OCI-LY7 (cell line): ENCODE results near the gene TK2. TPM values are rescaled to one million over a fixed set of nuclear protein-coding genes. Genes with fewer than 3 reads are reported as not detected.
"Not testable (repeated sequence)": the region's sequence is repeated elsewhere in the genome, so short reads cannot be mapped to it uniquely, and the experiment has no call there.

Source experiments
- BruUV-seq: library from RNA; stranded (reverse); fragments of 400-500 nt; replicated peaks from 2 replicates; lab custom pipeline; 2021; lab: Mats Ljungman, UMichigan
- CTCF ChIA-PET: fragments of 300-600 bp; sonication (Branson Sonifier 250); formaldehyde crosslinking; loops from one replicate; lab custom pipeline; 2022; ENCODE audit warnings: antibody characterized with exemption; ENCODE audit not compliant: unreplicated experiment; lab: Charles Lee
- POLR2A ChIA-PET: fragments of 300-600 bp; sonication (Branson Sonifier 250); formaldehyde crosslinking; loops from one replicate; lab custom pipeline; 2022; ENCODE audit warnings: antibody characterized with exemption; lab: Charles Lee
- DNase-seq: peaks from one replicate; pipeline ENCODE4 v3.0.0-alpha.2; 2015; ENCODE audit warnings: low spot score
- H2AFZ ChIP-seq: fragments of 200-600 bp; sonication (generic), shearing (Covaris generic); 2 replicates; pipeline ENCODE4 v1.6.1; 2014; ENCODE audit warnings: mild to moderate bottlenecking, antibody characterized with exemption, low read length, moderate library complexity
- H3K27ac ChIP-seq: fragments of 200-600 bp; sonication (generic); 2 replicates; pipeline ENCODE4 v1.5.1; 2014; ENCODE audit warnings: mixed run types, low read depth, mild to moderate bottlenecking, moderate library complexity, low read length, inconsistent platforms; ENCODE audit not compliant: poor library complexity, severe bottlenecking
- H3K36me3 ChIP-seq: fragments of 200-600 bp; sonication (generic); 2 replicates; pipeline ENCODE4 v1.6.1; 2014; ENCODE audit warnings: mild to moderate bottlenecking, antibody characterized with exemption, low read length, moderate library complexity, mixed read lengths; ENCODE audit not compliant: insufficient read depth
- H3K4me1 ChIP-seq: fragments of 200-600 bp; sonication (generic); 2 replicates; pipeline ENCODE4 v1.5.1; 2014; ENCODE audit warnings: mild to moderate bottlenecking, low read length; ENCODE audit not compliant: insufficient read depth, poor library complexity, severe bottlenecking
- H3K4me2 ChIP-seq: fragments of 200-600 bp; sonication (generic); 2 replicates; pipeline ENCODE4 v1.6.1; 2014; ENCODE audit warnings: mild to moderate bottlenecking, low read length
- H3K4me3 ChIP-seq: fragments of 200-600 bp; sonication (generic); 2 replicates; pipeline ENCODE4 v1.5.1; 2014; ENCODE audit warnings: mild to moderate bottlenecking, low read depth, low read length; ENCODE audit not compliant: poor library complexity, severe bottlenecking
- H3K79me2 ChIP-seq: fragments of 200-600 bp; sonication (generic); 2 replicates; pipeline ENCODE4 v1.6.1; 2016; ENCODE audit warnings: low read depth, mild to moderate bottlenecking, low read length, moderate library complexity, mixed read lengths; ENCODE audit not compliant: insufficient read depth
- H3K9me2 ChIP-seq: fragments of 200-600 bp; sonication (generic); 2 replicates; pipeline ENCODE4 v1.6.1; 2016; ENCODE audit warnings: mild to moderate bottlenecking, low read length, mixed read lengths; ENCODE audit not compliant: insufficient read depth
- H3K9me3 ChIP-seq: fragments of 200-600 bp; sonication (generic); 2 replicates; pipeline ENCODE4 v1.6.1; 2014; ENCODE audit warnings: mild to moderate bottlenecking, mixed run types, low read length, mixed read lengths
- H4K20me1 ChIP-seq: fragments of 200-600 bp; sonication (generic); 2 replicates; pipeline ENCODE4 v1.6.1; 2014; ENCODE audit warnings: mild to moderate bottlenecking, antibody characterized with exemption, low read length, moderate library complexity, mixed read lengths; ENCODE audit not compliant: insufficient read depth
- CTCF ChIP-seq: fragments of 200-600 bp; sonication (generic); conservative IDR thresholded peaks from 2 replicates; pipeline ENCODE4 v1.5.1; 2014; ENCODE audit warnings: mild to moderate bottlenecking, antibody characterized with exemption, low read length, moderate library complexity, mixed read lengths
- EZH2phosphoT487 ChIP-seq: fragments of 200-600 bp; sonication (generic); IDR thresholded peaks from 2 replicates; pipeline ENCODE4 v1.6.1; 2018; ENCODE audit warnings: low read depth, borderline replicate concordance, mild to moderate bottlenecking, mixed run types, antibody characterized with exemption, low read length, moderate library complexity, mixed read lengths
- intact Hi-C: fragments of 100-400 bp; cut with micrococcal nuclease; formaldehyde crosslinking; loops from one replicate; pipeline ENCODE4 v1.10.0; 2022; ENCODE audit not compliant: unreplicated experiment
- total RNA-seq, 2 experiments: library from RNA; depleted of rRNA in 1 of 2; stranded (reverse); fragments of >200 nt in 1 of 2; shearing (Covaris generic) in 1 of 2; gene quantifications; 2 replicates each; pipeline ENCODE4 v1.2.3, GENCODE V29; 2014 to 2022

The TK2 gene
- total RNA-seq, 2 experiments from 2014 or later = 0.06 to 1.9 TPM

DNA sequence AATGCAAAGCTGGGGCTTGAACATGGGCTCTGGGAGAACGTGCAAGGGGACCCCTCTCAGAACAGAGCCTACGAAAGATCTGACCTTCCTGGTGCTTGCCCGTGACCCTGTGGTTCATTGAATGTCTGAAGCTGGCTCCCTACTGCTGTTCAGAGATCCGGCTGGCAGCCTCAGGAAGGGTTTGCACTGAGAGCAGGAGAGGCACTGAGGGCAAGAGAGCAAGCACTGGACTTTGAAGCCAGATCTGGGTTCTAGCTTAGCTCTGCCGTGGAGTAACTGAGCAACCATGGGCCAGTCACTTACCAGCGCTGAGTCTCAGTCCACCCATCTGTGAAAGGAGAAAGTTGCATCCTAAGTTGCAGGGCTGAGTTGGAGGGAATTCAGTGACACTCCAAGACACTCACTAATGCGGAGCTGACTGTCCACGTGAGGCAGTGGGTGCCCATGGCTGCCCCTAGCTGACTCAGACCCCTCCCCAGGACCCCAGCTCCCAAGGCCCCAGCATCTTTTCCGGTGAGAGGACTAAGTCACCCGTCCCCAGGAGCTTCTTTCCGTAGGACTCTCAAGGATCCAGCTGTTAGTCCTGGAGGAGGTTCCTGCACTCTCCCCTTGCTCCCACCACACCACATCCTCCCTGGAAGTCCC is 81.5 kb downstream of the TK2 start:
- Histone ChIP-seq H4K20me1 (no peaks in the 10 kb centered on the region), H3K4me1 (no peaks in the 10 kb centered on the region), H3K36me3 (no peaks in the 10 kb centered on the region), H3K79me2 (no peaks in the 10 kb centered on the region), H3K9me3 (no peaks in the 10 kb centered on the region), H3K4me2 (no peak overlapping the region), H2AFZ (no peak overlapping the region), H3K27ac (no peak overlapping the region), H3K9me2 (no peaks in the 10 kb centered on the region), H3K4me3 (no peak overlapping the region)
- POLR2A ChIA-PET = interaction anchor here (0.8 kb wide), 1 partner anchor 13 kb away, joined by 5 read pairs; no protein-coding TSS in a partner anchor
- intact Hi-C loops = no loop called here
- BruUV-seq = no TSS peak
- CTCF ChIA-PET = no interaction called here
- TF ChIP-seq EZH2phosphoT487 = no peak
- TF ChIP-seq CTCF = no peak
- no peak for DNase-seq

GRCh38 chr16:66467611-66468010 is 82.3 kb downstream of the TK2 start:
- Histone ChIP-seq H3K4me2 (no peak overlapping the region), H3K27ac (no peak overlapping the region), H3K4me3 (no peak overlapping the region), H2AFZ (no peak overlapping the region), H3K4me1 (no peaks in the 10 kb centered on the region), H4K20me1 (no peaks in the 10 kb centered on the region), H3K79me2 (no peaks in the 10 kb centered on the region), H3K36me3 (no peaks in the 10 kb centered on the region), H3K9me3 (no peaks in the 10 kb centered on the region), H3K9me2 (no peaks in the 10 kb centered on the region)
- no TSS peak for BruUV-seq
- no peak for TF ChIP-seq EZH2phosphoT487
- TF ChIP-seq CTCF = no peak
- no peak for DNase-seq
- POLR2A ChIA-PET = no interaction called here
- CTCF ChIA-PET = no interaction called here
- intact Hi-C loops = no loop called here

- DNase-seq, H4K20me1 ChIP-seq, POLR2A ChIA-PET, H3K27ac ChIP-seq, H3K9me3 ChIP-seq, H3K9me2 ChIP-seq, H2AFZ ChIP-seq, intact Hi-C loops, H3K4me2 ChIP-seq, H3K36me3 ChIP-seq, H3K4me3 ChIP-seq, H3K4me1 ChIP-seq, BruUV-seq, H3K79me2 ChIP-seq, CTCF ChIA-PET: not testable (repeated sequence)
These were observed 83.3 kb downstream of the TK2 start for GRCh38 chr16:66466636-66467035.

DNA sequence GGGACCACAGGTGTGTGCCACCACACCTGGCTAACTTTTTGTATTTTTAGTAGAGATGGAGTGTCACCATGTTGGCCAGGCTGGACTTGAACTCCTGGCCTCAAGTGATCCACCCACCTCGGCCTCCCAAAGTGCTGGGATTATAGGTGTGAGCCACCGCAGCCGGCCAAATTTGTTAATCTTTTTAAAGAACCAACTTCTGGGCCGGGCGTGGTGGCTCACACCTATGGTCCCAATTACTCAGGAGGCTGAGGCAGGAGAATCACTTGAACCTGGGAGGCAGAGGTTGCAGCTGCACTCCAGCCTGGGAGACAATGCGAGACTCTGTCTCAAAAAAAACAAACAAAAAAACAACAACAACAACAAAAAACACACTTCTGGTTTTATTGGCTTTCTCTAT is 84.0 kb downstream of the TK2 start:
- CTCF ChIA-PET, H3K27ac ChIP-seq, H3K9me2 ChIP-seq, H3K4me1 ChIP-seq, BruUV-seq, H2AFZ ChIP-seq, DNase-seq, H3K79me2 ChIP-seq, H3K9me3 ChIP-seq, intact Hi-C loops, H3K4me2 ChIP-seq, H3K36me3 ChIP-seq, POLR2A ChIA-PET, H4K20me1 ChIP-seq, H3K4me3 ChIP-seq: not testable (repeated sequence)
